ENCODE data around the gene ANKUB1. TPM values are rescaled to one million over a fixed set of nuclear protein-coding genes. Genes with fewer than 3 reads are reported as not detected.

Gene ANKUB1
- total and polyA plus RNA-seq, 10 of the 15 experiments (the other 5 are each of a cell fraction or from before 2014, with no cell fraction given) = 0.08 TPM; not detected in 9

DNA sequence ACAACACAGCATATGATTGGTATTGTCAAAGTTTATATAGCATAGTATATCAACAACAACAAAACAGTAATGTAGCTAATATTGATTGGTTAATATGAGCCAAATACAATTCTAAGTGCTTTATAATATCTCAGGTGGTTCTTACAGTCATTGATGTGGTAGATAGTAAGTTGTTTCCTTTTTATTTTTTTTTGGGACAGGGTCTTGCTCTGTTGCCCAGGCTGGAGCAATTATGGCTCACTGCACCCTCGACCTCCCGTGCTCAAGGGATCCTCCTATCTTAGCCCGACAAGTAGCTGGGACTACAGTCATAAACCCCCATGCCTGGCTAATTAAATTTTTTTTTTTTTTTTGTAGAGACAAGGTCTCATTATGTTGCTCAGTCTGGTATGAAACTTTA lies 23.4 kb upstream of the ANKUB1 start (continued):
- TF ChIP-seq, protein P1, sequence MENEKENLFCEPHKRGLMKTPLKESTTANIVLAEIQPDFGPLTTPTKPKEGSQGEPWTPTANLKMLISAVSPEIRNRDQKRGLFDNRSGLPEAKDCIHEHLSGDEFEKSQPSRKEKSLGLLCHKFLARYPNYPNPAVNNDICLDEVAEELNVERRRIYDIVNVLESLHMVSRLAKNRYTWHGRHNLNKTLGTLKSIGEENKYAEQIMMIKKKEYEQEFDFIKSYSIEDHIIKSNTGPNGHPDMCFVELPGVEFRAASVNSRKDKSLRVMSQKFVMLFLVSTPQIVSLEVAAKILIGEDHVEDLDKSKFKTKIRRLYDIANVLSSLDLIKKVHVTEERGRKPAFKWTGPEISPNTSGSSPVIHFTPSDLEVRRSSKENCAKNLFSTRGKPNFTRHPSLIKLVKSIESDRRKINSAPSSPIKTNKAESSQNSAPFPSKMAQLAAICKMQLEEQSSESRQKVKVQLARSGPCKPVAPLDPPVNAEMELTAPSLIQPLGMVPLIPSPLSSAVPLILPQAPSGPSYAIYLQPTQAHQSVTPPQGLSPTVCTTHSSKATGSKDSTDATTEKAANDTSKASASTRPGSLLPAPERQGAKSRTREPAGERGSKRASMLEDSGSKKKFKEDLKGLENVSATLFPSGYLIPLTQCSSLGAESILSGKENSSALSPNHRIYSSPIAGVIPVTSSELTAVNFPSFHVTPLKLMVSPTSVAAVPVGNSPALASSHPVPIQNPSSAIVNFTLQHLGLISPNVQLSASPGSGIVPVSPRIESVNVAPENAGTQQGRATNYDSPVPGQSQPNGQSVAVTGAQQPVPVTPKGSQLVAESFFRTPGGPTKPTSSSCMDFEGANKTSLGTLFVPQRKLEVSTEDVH (IDR thresholded peaks at IDR 0.05; ENCODE audit: low read depth, partially characterized antibody) = no peak
- TF ChIP-seq ZSCAN29 (IDR thresholded peaks at IDR 0.05) = no peak
- TF ChIP-seq, protein P2, sequence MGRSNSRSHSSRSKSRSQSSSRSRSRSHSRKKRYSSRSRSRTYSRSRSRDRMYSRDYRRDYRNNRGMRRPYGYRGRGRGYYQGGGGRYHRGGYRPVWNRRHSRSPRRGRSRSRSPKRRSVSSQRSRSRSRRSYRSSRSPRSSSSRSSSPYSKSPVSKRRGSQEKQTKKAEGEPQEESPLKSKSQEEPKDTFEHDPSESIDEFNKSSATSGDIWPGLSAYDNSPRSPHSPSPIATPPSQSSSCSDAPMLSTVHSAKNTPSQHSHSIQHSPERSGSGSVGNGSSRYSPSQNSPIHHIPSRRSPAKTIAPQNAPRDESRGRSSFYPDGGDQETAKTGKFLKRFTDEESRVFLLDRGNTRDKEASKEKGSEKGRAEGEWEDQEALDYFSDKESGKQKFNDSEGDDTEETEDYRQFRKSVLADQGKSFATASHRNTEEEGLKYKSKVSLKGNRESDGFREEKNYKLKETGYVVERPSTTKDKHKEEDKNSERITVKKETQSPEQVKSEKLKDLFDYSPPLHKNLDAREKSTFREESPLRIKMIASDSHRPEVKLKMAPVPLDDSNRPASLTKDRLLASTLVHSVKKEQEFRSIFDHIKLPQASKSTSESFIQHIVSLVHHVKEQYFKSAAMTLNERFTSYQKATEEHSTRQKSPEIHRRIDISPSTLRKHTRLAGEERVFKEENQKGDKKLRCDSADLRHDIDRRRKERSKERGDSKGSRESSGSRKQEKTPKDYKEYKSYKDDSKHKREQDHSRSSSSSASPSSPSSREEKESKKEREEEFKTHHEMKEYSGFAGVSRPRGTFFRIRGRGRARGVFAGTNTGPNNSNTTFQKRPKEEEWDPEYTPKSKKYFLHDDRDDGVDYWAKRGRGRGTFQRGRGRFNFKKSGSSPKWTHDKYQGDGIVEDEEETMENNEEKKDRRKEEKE (IDR thresholded peaks at IDR 0.05) = no peak
- TF ChIP-seq, protein P3, sequence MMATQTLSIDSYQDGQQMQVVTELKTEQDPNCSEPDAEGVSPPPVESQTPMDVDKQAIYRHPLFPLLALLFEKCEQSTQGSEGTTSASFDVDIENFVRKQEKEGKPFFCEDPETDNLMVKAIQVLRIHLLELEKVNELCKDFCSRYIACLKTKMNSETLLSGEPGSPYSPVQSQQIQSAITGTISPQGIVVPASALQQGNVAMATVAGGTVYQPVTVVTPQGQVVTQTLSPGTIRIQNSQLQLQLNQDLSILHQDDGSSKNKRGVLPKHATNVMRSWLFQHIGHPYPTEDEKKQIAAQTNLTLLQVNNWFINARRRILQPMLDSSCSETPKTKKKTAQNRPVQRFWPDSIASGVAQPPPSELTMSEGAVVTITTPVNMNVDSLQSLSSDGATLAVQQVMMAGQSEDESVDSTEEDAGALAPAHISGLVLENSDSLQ (IDR thresholded peaks at IDR 0.05) = no peak
- no peak for TF ChIP-seq PAX5 (IDR thresholded peaks at IDR 0.05; ENCODE audit: borderline replicate concordance, low read depth, low read length)
- no peak for TF ChIP-seq ZNF24 (IDR thresholded peaks at IDR 0.05)
- TF ChIP-seq, protein P4, sequence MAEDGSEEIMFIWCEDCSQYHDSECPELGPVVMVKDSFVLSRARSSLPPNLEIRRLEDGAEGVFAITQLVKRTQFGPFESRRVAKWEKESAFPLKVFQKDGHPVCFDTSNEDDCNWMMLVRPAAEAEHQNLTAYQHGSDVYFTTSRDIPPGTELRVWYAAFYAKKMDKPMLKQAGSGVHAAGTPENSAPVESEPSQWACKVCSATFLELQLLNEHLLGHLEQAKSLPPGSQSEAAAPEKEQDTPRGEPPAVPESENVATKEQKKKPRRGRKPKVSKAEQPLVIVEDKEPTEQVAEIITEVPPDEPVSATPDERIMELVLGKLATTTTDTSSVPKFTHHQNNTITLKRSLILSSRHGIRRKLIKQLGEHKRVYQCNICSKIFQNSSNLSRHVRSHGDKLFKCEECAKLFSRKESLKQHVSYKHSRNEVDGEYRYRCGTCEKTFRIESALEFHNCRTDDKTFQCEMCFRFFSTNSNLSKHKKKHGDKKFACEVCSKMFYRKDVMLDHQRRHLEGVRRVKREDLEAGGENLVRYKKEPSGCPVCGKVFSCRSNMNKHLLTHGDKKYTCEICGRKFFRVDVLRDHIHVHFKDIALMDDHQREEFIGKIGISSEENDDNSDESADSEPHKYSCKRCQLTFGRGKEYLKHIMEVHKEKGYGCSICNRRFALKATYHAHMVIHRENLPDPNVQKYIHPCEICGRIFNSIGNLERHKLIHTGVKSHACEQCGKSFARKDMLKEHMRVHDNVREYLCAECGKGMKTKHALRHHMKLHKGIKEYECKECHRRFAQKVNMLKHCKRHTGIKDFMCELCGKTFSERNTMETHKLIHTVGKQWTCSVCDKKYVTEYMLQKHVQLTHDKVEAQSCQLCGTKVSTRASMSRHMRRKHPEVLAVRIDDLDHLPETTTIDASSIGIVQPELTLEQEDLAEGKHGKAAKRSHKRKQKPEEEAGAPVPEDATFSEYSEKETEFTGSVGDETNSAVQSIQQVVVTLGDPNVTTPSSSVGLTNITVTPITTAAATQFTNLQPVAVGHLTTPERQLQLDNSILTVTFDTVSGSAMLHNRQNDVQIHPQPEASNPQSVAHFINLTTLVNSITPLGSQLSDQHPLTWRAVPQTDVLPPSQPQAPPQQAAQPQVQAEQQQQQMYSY (CRISPR knock-in tag; IDR thresholded peaks at IDR 0.05) = no peak
- no peak for TF ChIP-seq SRF (IDR thresholded peaks at IDR 0.05; ENCODE audit: low read depth in 2 of 2, low read length in 2 of 2)

Data from GM12878 (cell line).